Embryonic facial prominence (tissue), 1 donor: ENCODE measurements around the gene FAM114A1.

Experiments
- DNase-seq: peaks from one replicate; pipeline ENCODE4 v3.0.0-alpha.2; 2016; ENCODE audit errors: extremely low spot score

The FAM114A1 gene

DNA sequence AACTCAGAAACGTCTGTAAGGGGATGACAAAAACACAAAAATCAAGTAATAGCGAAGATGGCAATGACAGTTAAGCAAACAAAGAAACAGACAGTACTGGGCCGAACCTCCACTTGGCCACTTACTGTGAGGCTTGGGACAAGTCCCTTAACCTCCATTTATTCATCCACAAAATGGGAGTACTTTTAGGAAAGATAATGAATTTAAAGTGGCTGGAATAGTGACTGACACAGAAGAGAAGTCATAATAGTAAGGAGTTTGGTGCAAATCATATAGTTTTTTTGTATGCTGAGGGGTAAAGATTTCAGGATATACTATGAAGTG lies 9.5 kb upstream of the FAM114A1 start:
- DNase-seq = no peak

DNA sequence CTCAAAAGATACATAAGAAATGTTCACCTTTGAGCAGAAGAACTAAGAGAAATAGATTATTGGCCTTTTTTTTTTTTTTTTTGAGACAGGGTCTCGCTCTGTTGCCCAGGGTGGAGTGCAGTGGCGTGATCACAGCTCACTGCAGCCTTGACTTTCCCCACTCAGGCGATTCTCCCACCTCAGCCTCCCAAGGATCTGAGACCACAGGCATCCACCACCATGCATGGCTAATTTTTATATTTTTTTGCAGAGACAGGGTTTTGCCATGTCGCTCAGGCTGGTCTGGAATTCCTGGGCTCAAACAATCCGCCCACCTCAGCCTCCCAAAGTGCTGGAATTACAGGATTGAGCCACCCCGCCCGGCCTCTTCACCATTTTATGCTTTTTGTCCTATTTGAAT lies 8.1 kb upstream of the FAM114A1 start:
- no peak for DNase-seq

DNA sequence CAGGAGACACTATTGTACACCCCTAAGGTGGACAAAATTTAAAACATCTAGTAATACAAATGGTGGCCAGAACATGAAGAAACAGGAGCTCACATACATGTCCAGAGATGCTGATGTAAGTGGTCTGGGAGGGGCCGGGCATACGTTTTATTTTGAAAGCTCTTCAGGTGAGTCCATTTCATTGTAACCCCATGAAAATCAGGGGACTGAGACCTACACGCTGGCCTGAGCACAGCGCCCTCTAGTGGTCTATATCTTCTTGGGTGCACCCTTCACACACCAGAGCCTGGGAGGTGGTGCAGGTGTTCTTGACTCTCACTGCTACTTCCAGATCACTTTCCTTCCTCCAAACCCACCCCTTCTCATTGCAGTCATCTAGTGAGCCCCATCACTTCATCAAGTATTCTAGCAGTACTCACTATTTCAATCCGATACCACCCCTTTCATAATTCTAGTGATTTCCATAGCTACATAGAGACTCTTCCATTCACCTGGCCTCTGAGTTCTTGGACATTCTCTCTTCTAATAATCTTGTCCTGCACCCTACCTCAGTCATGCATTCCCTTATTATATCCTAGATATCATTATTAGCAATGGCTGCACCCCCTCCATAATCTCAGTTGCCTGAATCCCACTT lies 6.7 kb upstream of the FAM114A1 start:
- DNase-seq = no peak

DNA sequence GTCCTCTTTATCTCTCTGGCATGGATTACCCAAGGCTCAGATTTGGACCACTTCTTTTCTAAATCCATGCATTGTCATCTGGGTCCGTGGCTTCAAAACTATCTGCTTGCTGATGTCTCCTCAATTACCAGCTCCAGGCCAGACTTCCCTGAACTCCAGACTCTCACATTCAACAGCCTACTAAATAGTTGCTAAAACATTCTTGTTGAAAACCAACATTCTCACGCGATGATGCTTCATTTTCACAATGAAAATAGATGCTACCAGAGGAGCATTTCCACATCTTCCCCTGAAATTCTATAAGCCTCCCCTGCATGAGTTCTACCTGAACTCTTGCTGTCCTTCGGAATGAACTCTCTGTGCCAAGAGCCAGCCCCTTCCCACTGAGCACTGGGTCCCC lies 5.8 kb upstream of the FAM114A1 start:
- DNase-seq = no peak

DNA sequence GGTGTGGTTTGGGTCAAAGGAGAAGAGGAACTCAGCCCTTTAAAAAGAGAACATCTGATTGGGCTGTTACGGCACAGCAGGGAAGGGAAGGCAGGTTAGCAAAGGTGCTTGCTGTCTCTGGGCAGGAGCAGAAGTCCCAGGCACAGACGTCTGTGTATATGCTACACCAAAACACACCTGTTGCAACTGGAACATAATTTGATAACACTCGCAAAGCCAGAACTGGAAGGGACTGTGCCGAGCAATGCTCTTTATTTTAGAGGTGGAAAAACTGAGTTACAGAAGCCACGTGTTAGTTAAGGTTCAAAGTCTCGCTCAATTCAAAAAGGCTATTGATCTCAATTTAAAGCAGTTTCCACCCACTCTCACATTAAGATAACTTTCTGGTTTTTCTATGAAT lies 2.2 kb upstream of the FAM114A1 start:
- DNase-seq = no peak

DNA sequence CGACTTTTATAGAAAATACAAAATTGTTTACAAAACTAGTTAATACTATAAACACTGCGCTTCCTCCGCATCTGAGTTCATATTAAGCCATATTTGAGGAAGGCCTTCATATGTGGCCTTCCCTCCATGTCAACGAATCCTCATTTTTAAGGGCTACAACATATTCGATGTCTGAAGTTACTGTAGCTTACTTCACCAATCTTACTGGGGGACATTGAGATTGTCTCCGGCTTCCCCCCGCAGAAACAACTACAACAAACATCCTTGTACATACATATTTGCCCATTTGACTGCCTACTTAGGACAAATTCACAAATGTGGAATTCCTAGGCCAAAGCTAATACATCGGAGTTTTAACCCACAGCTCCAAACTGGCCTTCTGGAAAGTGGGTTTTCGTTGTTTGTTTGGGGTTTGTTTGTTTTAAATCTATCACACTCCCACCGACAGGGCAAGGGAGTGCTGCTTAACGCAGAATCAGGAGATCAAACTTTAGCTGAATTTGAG lies 581 bp upstream of the FAM114A1 start:
- no peak for DNase-seq

DNA sequence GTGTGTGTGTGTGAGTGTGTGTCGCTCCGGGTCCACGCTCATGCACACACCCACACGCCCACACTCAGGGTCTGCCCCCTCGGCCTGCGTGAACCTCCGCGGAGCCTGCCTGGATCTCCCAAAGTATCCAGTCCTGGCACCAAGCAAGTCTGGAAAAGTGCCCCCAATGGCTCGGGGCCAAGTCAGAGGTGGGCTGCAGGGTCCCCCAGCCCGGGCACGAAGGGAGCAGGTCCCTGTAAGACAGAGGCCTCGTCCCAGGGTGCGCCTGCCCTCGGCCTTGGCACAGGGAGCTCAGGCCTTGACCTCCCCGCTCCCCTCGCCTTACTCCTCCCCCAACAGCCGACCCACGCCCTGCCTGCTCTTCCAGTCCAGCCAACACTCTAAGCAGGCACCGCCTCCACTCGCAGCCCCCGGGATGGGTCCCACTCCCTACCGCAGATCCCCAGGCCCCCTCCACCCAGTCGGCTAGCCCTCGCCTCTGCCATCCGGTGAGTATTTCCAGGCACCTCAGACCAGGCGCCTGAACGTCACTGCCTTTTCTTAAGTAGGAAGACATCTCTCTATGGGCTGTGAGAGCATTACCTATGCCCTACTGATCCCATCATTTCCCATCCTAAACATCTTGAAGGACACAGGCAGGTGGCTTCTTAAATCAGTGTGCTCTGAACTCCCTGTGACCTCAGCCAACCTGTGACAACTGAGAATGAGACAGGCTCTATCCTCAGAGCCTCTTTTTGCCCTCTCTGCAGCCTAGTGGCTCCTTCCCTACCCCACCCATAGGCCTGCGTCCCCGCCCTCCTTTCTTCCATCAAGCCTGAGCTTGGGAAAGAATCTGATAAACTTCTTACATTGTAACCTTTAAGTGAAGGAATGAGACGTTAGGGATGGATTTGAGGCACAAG lies 704 bp downstream of the FAM114A1 start:
- no peak for DNase-seq

DNA sequence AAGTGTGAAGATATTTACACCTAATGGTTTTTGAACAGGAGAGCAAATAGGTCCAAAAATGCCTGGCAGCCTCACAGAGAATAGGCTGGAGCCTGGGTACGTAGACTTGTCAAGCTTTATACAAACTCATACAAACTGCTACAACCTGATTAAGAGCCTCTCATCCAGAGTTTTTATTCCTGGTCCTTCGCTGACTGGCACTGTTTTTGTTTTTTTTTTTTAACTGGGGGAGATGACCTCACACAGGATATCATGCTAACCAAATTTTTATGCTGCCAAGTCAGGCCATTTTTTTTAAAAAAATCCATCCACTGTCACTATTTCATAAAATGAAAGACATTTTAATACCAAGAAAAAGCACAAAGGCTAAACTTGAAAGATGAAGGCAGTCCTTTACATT lies 1.9 kb downstream of the FAM114A1 start:
- DNase-seq = no peak

DNA sequence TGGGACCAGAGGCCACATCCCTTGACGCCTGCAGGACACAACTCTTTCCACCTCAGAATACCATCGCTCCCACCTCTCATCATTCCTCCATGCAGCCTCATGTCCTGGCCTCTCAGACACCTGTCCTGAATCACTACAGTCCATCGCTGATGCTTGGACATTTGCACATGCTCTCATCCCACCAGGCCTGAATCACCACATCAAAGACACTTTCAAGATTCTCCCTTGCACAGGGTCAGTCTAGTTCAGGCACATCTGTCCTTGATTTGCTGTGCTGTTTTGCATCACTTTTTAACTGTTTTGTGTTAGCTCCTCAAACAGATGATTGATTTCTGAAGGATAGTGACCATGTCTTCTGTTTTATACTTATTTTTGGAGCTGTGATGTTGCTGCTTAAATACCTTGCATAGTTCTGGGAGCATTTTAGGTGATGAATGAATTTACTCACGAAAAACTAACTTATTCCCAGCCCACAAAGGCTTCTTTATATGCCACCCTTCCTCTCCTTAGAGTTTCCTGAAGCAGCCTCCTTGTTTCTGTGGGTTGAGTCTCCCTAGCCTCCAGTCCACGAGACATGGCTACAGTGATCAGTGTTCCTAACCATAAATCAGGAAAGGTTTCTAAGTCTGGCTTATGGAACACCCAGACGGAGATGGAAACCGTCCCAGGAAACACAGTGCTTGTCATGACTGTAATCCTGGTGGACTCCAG lies 2.6 kb downstream of the FAM114A1 start:
- DNase-seq = no peak

DNA sequence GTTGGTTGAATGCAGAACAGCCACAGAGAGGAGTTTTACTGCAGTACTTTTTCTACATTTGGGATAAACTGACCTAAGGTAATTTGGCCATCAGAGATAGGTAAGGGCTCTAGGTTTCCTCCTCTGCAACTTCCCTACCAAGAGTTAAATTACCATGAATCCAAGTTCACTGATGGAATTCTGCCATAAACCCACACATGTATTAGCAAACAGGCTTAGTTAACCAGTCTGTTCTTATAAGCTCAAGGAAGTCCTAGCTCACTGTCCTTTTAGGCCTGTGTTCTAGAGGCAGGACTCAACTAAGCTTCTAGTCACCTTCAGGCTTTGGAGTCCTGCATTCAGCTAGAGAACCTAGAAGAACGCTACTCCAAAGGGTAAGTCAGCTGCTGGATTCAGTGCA lies 4.0 kb downstream of the FAM114A1 start:
- no peak for DNase-seq

DNA sequence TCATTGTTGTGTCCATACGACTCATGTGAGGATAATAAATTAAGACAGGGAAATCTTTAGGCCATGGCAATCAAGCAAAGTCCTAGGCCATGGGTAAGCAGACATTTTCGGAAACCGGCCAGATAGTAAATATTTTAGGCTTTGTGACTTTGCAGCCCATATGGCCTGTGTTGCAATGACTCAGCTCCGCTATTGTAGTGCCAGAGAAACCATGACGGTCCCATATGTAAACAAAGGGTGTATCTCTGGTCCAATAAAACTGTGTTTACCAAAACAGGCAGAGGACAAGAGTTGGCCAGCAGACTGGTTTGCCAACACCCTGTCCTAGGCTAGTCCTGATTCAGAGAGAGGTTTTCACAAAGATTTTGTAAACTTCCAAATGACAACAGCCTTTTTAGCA lies 5.0 kb downstream of the FAM114A1 start:
- no peak for DNase-seq

DNA sequence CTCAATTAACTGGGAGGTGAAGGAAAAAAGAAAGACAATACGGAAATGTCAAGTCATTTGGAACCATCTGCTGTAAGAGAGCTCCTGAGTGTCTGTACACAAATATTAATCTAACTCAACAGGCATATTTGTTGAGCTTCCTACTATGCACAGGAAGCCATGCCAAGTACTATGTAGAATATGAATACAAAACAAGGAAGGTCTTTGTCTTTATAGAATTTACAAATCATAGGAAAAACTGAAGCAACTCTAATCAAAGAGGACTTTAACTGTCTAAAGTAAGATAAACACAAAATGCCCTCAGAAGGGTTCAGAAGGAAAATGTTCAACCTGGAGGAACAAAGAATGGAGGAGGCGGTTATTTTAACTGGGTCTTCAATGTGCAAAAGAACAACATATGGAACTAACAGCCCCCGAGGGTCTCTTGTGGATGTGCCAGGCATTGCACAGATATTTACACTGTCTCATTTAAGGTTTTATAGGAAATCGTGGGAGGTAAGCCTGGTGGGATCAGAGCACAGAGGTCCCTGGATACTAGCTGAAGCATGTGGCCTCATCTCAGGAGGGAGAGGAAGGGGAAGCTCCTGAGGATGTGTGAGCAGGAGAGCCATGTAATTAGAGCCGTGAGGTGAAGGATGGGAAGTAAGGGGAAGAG lies 5.8 kb downstream of the FAM114A1 start:
- DNase-seq = no peak

DNA sequence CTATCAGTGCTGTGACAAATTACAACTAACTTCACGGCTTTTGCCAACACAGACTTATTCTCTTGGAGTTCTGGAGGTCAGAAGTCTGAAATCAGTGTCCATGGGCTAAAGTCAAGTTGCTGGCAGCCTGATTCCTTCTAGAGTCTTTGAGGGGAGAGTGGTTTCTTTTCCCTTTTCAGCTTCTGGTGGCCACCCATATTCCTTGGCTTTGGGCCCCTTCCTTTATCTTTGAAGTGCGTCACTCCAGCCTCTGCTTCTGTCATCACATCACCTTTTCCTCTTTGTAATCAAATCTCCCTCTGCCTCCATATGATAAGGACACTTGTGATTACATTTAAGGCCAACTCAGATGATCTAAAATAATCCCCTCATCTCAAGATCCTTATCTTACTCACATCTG lies 9.0 kb downstream of the FAM114A1 start:
- no peak for DNase-seq

DNA sequence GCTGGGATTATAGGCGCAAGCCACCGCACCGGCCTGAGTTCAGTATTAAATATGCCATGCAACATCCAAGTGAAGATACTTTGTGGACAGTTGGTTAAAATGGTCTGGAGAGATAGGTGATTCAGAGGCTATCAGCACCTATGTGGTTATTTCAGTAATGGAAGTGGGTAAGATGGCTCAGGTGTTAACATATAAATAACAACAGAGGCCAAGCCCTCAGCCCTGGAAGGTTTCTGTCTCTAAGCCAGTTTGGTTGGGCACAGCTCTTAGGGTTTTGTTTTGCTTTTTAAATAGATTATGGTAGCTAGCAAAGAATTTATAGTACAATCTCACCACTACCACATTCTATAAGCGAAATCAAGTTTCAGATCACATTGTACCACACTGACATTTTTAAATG lies 16.6 kb downstream of the FAM114A1 start:
- no peak for DNase-seq

DNA sequence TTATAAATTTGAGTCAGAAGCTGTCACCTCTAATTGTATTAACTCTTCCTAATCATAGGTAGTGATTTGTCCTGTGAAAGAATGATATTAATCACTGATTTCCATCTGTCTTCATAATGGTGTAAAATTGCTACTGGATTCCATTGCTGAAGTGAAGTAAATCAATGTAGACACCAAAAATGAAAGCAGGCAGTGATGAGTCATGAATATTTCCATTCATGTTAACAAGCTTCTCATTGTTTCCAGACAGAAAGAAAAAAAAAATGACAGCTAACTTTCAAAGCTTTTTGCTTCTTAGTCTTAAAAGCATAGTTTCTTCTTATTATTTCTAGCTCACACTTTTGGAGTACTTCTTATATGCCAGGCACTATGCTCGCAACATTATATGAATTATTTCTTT lies 21.5 kb downstream of the FAM114A1 start:
- no peak for DNase-seq

DNA sequence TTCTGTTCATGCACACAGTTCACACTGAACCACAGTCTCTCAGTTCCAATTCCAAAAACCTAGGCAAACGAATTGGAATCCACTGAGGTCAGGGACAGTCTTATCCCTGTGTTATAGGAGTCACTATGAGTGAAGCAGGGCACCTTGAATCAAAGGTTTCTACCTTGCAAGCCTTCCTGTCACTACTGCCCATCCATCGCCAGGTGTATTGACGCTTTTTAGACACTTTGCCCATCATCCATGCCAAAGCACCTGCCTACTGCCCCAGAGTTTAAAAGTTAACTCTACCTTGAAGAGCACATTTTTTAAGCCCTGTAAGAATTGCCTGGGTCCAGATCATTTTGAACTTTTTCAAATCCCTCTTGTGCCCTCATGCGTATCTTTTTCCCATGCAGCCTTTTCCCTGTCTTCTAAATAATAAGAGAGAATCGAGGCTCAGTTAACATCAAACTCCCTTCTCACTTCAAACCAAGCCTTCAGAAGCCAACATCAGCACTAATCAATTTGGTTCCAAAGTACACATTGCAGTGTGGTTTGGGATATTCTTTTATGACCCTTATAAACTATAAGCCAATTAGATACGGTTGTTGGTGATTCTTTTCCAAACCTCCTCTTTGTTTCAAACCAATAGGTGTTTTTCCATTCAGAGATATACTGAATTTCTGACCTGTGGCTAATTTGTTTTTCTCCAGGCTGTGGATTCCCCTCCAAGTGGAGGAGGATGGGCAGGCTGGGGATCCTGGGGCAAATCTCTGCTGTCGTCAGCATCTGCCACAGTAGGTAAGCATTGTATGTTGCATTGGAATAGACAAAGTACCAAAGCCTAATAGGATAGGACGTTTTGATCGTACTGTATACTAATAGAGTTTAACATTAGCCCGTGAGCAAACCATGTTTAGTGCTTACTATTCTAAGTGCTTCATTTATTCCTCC lies 23.7 kb downstream of the FAM114A1 start:
- DNase-seq = no peak

DNA sequence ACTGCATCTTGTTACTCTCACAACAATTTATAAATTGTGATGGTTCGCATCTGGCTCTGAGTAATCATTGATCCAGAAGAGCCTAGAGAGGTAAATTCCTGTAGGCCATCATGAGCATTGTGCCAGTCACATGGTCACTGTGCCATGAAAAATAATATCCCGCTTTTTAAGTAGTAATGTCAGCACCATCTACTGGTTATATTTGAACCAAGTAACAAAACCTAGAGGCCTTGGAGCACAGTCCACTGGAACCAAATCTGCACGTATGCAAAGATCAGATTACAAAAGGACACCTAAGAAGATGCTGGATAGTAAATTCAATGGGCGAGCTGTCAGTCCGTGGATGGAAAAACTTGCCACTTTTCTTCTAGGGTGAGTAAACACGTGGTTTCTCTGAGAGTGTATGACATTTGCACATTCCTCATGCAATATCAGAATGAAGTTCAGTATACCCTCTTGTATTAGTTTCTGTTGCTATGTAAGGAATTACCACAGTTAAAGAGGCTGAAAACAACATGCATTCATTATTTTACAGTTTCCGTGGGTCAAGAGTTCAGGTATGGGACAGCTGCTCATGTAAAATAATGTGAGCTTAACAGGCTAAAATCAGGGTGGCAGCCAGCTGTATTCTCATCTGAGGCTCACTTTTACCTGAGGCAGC lies 26.8 kb downstream of the FAM114A1 start:
- DNase-seq = no peak

DNA sequence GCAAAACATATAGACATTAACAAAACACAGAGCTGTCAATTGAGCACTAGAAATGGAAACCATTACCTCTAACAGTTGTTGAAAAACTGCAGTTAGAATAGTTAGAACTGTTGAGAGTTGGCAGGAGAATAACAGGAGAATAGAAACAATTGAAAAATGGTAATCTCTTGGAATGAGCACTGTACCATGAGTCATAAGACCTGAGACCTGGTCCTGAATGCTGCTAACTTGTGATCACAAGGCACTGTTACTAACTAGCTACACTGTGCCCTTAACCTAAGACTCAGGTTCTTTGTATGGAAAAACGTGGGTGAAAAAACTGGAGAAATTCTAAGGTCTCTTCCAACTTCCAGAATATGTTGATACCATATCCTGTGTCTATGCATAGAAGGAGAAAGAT lies 29.3 kb downstream of the FAM114A1 start:
- DNase-seq = no peak

DNA sequence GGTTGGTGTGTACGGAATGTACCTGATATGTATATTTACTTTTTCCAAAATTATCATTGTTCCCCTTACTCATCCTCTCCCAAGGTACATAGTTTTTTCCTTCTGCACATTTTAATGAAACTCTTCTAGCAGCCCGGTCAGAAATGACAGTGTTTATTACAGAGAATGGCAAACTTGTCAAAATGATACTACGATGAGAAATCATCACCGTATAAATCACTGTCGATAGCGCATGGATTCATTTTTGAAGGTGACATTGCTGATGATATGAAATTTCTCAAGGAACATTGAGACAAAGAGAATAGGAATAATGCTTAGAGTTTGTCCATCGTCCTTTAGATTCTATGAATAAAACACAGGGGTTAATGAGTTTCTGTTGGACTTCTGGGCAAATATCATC lies 30.6 kb downstream of the FAM114A1 start:
- DNase-seq = no peak

DNA sequence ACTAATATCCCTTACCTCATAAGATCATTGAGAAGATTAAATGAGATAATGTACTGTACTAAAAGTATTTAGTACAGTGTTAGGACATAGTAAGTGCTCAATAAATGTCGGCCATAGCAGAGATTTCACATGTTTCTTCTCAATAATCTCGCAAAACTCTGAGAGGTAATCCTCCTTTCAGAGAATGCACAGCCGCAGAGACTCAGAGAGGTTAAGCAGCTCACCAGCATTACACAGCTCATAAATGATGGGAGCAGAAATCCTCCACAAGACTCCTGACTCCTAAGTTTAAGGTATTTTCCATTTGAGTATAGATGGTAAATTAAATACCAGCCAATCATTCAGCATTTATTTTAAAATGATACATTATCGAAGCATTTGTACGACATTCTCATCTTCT lies 34.6 kb downstream of the FAM114A1 start:
- no peak for DNase-seq

DNA sequence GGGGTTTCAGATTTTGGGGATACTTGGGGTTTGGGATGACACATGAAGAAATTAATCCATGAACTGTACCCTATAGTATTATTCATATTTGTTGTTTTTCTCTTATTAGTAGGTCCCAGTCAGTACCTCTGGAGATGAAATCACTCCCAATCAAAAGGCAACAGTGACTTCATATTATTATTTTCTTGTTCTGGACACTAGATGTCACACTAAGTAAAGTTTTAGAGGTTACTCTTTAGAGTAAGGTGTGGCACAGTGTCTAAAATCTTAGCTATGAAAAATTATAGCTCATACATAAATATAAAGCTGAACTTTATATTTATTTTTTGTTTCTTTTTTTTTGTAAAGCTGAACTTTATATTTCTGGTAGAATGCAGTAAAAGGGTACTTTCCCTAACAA lies 35.1 kb downstream of the FAM114A1 start:
- peak; percentile 29 for DNase-seq
